PFSK-1 (cell line): ENCODE results near the gene PYURF.

Source experiments
- FOXP2 ChIP-seq: optimal IDR thresholded peaks from 2 replicates; pipeline ENCODE3; 2011; ENCODE audit warnings: borderline replicate concordance, control low read depth, inconsistent platforms; ENCODE audit not compliant: insufficient read depth; ENCODE audit errors: extremely low read length, extremely low read depth
- POLR2AphosphoS5 ChIP-seq: IDR thresholded peaks from 2 replicates; pipeline ENCODE4 v1.6.1; 2012; ENCODE audit warnings: low read depth, mild to moderate bottlenecking, control low read depth, low read length, moderate library complexity
- REST ChIP-seq, 2 experiments: IDR thresholded peaks; 2 replicates each; pipeline versions ENCODE4 v1.6.1 to v1.8.0; 2011 to 2012; ENCODE audit warnings: low read depth in 2 of 2, low read length in 2 of 2, control low read depth in 1 of 2, inconsistent platforms in 1 of 2, mild to moderate bottlenecking in 1 of 2, moderate library complexity in 1 of 2; ENCODE audit not compliant: insufficient read depth in 1 of 2
- SIN3A ChIP-seq: IDR thresholded peaks from 2 replicates; pipeline ENCODE4 v1.6.1; 2012; ENCODE audit warnings: mild to moderate bottlenecking, low read length, moderate library complexity, borderline replicate concordance; ENCODE audit not compliant: insufficient read depth
- TAF1 ChIP-seq: IDR thresholded peaks from 2 replicates; pipeline ENCODE4 v1.6.1; 2012; ENCODE audit warnings: low read length, control low read depth, borderline replicate concordance; ENCODE audit not compliant: insufficient read depth

The PYURF gene

DNA sequence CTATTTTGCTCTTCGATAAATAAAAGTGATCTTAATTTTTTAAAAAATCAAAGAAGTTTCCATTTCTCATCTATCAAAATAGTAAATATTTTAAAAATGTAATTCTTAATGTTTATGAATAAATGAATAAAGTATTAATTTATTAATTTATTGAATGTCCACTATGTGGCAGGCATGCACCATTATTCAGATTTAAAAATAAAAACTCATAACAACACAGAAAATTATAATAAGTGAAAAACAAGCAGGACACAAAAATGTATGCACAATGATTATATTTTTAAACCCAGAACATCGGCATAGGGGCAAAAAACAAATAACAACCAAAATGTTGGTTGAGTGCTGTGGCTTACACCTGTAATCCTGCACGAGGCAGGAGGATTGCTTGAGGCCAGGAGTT, 5.3 kb upstream of the PYURF start:
- TF ChIP-seq REST (IDR thresholded peaks at IDR 0.05; ENCODE audit: insufficient read depth in 1 of 2, low read depth in 2 of 2, low read length in 2 of 2) (no peak), SIN3A (no peak), FOXP2 (no peak), TAF1 (no peak), POLR2AphosphoS5 (no peak)

DNA sequence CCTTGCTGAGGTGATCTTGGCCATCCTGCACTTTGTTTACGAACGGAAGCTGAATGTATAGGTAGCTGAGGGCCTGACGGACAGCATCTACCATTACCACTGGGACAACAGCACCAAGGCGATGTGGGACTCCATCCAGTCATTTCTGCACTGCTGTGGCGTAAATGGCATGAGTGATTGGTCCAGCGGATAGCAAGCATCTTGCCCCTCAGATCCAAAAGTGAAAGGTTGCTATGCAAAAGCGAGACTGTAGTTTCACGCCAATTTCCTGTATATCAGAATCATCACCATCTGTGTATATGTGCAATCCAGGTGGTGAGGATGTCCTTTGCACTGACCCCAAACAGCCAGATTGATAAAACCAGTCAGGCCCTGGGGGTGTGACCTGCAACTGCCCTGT, 4.2 kb upstream of the PYURF start:
- TF ChIP-seq TAF1 = no peak
- no peak for TF ChIP-seq REST (IDR thresholded peaks at IDR 0.05; ENCODE audit: insufficient read depth in 1 of 2, low read depth in 2 of 2, low read length in 2 of 2)
- no peak for TF ChIP-seq SIN3A
- no peak for TF ChIP-seq POLR2AphosphoS5
- no peak for TF ChIP-seq FOXP2

DNA sequence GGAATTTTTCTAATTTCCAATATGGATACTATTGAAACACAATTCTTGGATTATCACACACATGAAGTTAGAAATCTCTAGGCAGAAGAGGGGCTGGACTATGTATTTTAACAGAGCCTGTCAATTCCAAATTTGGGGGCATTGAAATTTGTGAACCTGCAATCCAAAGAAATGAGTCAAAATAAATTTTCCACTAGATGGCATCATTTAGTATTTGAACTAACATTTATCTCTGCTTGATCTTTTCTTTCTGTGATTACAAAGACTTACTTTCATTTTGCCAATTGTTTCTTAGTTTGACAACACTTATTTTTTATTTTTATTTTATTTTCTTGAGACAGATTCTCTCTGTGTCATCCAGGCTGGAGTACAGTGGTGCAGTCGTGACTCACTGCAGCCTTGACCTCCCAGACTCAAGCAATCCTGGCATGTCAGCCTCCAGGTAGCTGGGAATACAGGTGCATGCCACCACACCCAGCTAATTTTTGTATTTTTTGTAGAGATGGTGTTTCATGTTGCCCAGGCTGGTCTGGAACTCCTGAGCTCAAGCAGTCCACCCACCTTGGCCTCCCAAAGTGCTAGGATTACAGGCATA, 2.7 kb upstream of the PYURF start:
- no peak for TF ChIP-seq REST (IDR thresholded peaks at IDR 0.05; ENCODE audit: insufficient read depth in 1 of 2, low read depth in 2 of 2, low read length in 2 of 2)
- no peak for TF ChIP-seq SIN3A
- no peak for TF ChIP-seq POLR2AphosphoS5
- TF ChIP-seq FOXP2 = no peak
- no peak for TF ChIP-seq TAF1

DNA sequence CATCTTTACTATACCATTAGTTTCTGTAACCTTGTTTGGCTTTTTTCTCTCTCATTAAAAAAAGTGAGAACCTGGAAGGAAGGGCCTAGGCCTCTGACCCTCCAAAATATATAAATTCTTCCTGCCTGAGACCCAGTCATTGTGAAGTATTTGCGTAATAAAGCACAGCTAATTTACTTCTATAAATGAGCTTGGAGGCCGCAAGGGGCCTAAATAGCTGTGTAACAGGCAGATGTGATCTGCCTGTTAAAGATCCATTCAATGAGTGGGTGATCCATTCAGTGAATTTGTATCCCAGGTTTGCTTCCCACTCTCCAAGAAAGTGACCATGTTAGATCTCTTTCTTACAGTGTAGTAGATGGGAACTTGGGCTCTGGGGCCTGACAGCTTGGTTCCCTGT, 595 bp upstream of the PYURF start:
- no peak for TF ChIP-seq FOXP2
- TF ChIP-seq TAF1 = no peak
- TF ChIP-seq POLR2AphosphoS5 = no peak
- TF ChIP-seq SIN3A = no peak
- TF ChIP-seq REST (IDR thresholded peaks at IDR 0.05; ENCODE audit: insufficient read depth in 1 of 2, low read depth in 2 of 2, low read length in 2 of 2) = no peak

- TF ChIP-seq POLR2AphosphoS5 (no peak), SIN3A (0 out of 2 replicates have a peak, but pooled peaks have one; percentile 19)
These were observed 763 bp downstream of the PYURF start for GRCh38 chr4:88522702-88523324.
